NT2/D1 (cell line): ENCODE data around the gene COX6A1.
A peak's percentile ranks its signal among the peaks of the same experiment; 100 is the strongest.

Experiments
- DNase-seq: peaks from one replicate; pipeline ENCODE4 v3.0.0-alpha.2; 2011; ENCODE audit warnings: low read depth, low spot score
- H3K27me3 ChIP-seq: 2 replicates; pipeline ENCODE4 v1.6.0; 2011; ENCODE audit warnings: mild to moderate bottlenecking; ENCODE audit not compliant: insufficient read length, insufficient read depth
- H3K36me3 ChIP-seq: 2 replicates; pipeline ENCODE4 v1.6.1; 2011; ENCODE audit warnings: mild to moderate bottlenecking, low read length, mixed read lengths; ENCODE audit not compliant: insufficient read depth, insufficient read length
- H3K4me1 ChIP-seq: 2 replicates; pipeline ENCODE4 v1.5.1; 2011; ENCODE audit not compliant: insufficient read depth, insufficient read length
- H3K4me3 ChIP-seq: 2 replicates; pipeline ENCODE4 v1.5.1; 2011; ENCODE audit warnings: low read depth; ENCODE audit not compliant: insufficient read length
- H3K9ac ChIP-seq: 2 replicates; pipeline ENCODE4 v1.6.0; 2011; ENCODE audit warnings: low read depth; ENCODE audit not compliant: insufficient read length
- H3K9me3 ChIP-seq: 2 replicates; pipeline ENCODE4 v1.5.1; 2011; ENCODE audit warnings: mild to moderate bottlenecking, low read length; ENCODE audit not compliant: insufficient read depth
- SUZ12 ChIP-seq: IDR thresholded peaks from 2 replicates; pipeline ENCODE4 v1.6.1; 2011; ENCODE audit not compliant: insufficient read length, insufficient read depth; ENCODE audit errors: extremely low read depth
- YY1 ChIP-seq: IDR thresholded peaks from 2 replicates; pipeline ENCODE4 v1.6.1; 2011; ENCODE audit not compliant: insufficient read length, insufficient read depth
- ZNF274 ChIP-seq: IDR thresholded peaks from 2 replicates; pipeline ENCODE4 v1.6.1; 2011; ENCODE audit warnings: mild to moderate bottlenecking, low read depth, low read length

The COX6A1 gene

DNA sequence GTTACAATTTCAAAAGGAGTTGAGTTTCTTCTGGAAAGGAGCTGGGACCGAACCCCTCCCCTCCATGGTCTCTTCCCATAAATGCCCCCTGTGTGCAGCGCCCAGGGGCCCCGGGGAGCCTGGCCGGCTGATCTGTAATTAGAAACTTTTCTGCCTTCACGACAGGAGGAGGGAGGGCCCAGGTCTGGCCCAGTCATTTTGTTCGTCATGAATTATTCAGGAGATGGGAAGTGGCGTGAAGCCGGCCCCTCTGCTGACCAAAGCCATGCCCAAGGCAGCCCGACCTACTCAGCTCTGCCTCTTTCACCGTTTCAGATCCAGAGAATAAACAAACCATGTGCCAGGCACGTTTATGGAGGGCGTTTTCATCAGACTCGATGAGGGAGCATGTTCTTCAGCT is 35.7 kb upstream of the COX6A1 start:
- H3K36me3 ChIP-seq = no peaks in the 10 kb centered on the region
- no peak for DNase-seq
- H3K9ac ChIP-seq = peak overlapping the region; percentile 54
- TF ChIP-seq ZNF274 (no peak), YY1 (no peak), SUZ12 (no peak)
- H3K27me3 ChIP-seq = no peaks in the 10 kb centered on the region
- H3K4me3 ChIP-seq = no peak overlapping the region
- H3K9me3 ChIP-seq = no peaks in the 10 kb centered on the region; the same call in 1 of the 2 replicates
- H3K4me1 ChIP-seq = peaks cover 6% of the 10 kb centered on the region

GRCh38 chr12:120403869-120404268 is 34.0 kb upstream of the COX6A1 start:
- no peaks in the 10 kb centered on the region for H3K36me3 ChIP-seq
- no peak for TF ChIP-seq YY1
- no peak for TF ChIP-seq ZNF274
- TF ChIP-seq SUZ12 = no peak
- no peak overlapping the region for H3K9ac ChIP-seq
- no peaks in the 10 kb centered on the region; the same call in 1 of the 2 replicates for H3K9me3 ChIP-seq
- no peaks in the 10 kb centered on the region for H3K27me3 ChIP-seq
- no peak for DNase-seq
- H3K4me3 ChIP-seq = no peak overlapping the region
- H3K4me1 ChIP-seq = peaks cover 6% of the 10 kb centered on the region

DNA sequence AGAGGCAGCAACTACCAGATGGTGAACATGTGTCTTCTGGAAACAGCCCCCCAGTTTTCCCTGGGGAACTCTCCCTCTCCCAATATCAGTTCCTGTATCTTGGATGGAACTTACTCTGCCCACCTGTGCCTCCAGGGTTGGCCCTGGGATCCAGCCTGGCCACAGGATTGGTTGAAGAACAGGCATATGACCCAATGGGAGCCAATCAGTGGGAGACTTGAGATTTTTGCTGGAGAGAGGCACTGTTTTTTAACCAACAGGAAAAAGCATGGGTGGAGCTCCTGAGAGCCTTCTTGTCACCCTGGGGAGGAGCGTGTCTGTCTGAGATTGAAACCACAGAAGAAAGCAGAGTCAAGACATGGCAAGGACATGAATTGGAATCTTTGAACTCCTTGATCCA is 33.6 kb upstream of the COX6A1 start:
- no peak overlapping the region for H3K4me3 ChIP-seq
- H3K9me3 ChIP-seq = no peaks in the 10 kb centered on the region; the same call in 1 of the 2 replicates
- no peak for DNase-seq
- H3K36me3 ChIP-seq = no peaks in the 10 kb centered on the region
- no peak overlapping the region for H3K9ac ChIP-seq
- H3K27me3 ChIP-seq = no peaks in the 10 kb centered on the region
- no peak for TF ChIP-seq ZNF274
- H3K4me1 ChIP-seq = peaks cover 6% of the 10 kb centered on the region

- no peak for TF ChIP-seq YY1
- no peak for TF ChIP-seq SUZ12
- no peak for TF ChIP-seq ZNF274
- DNase-seq = no peak
- no peaks in the 10 kb centered on the region for H3K9me3 ChIP-seq
- no peak overlapping the region for H3K4me3 ChIP-seq
- H3K9ac ChIP-seq = no peak overlapping the region
- H3K36me3 ChIP-seq = no peaks in the 10 kb centered on the region
- no peaks in the 10 kb centered on the region for H3K27me3 ChIP-seq
- H3K4me1 ChIP-seq = peaks cover 3% of the 10 kb centered on the region
These were observed 31.8 kb upstream of the COX6A1 start for GRCh38 chr12:120406069-120406468.

GRCh38 chr12:120406553-120406952 is 31.4 kb upstream of the COX6A1 start:
- no peak for TF ChIP-seq SUZ12
- TF ChIP-seq YY1 = no peak
- TF ChIP-seq ZNF274 = no peak
- DNase-seq = no peak
- no peaks in the 10 kb centered on the region for H3K9me3 ChIP-seq
- H3K9ac ChIP-seq = no peak overlapping the region
- no peaks in the 10 kb centered on the region for H3K36me3 ChIP-seq
- no peaks in the 10 kb centered on the region for H3K27me3 ChIP-seq
- H3K4me1 ChIP-seq = peaks cover 3% of the 10 kb centered on the region
- H3K4me3 ChIP-seq = no peak overlapping the region

DNA sequence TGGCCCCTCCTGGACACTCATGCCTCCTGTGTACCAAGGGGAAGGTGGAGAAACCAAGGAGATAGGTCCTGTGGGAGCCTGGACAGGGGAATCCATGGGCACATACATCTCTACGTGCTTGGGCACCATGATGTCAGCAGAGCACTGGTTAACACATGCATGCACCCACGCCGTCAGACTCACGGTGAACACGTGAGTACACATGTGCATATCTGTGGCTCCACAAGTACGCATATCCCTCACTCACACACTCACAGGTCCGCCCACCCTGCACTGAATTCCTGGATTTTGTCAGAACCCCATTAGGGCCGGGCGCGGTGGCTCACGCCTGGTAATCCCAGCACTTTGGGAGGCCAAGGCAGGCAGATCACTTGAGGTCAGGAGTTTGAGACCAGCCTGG is 29.1 kb upstream of the COX6A1 start:
- DNase-seq = no peak
- Histone ChIP-seq H3K4me3 (no peak overlapping the region), H3K4me1 (peaks cover 2% of the 10 kb centered on the region), H3K27me3 (no peaks in the 10 kb centered on the region), H3K9me3 (no peaks in the 10 kb centered on the region), H3K36me3 (no peaks in the 10 kb centered on the region), H3K9ac (no peak overlapping the region)
- TF ChIP-seq ZNF274 = no peak
- no peak for TF ChIP-seq SUZ12
- TF ChIP-seq YY1 = no peak

GRCh38 chr12:120412421-120412820 is 25.5 kb upstream of the COX6A1 start:
- Histone ChIP-seq H3K9ac (no peak overlapping the region), H3K9me3 (no peaks in the 10 kb centered on the region), H3K27me3 (no peaks in the 10 kb centered on the region), H3K36me3 (no peaks in the 10 kb centered on the region), H3K4me3 (no peak overlapping the region), H3K4me1 (peaks cover 2% of the 10 kb centered on the region)
- TF ChIP-seq YY1 (no peak), SUZ12 (no peak), ZNF274 (no peak)
- DNase-seq = no peak
